Prostate gland (tissue), 2 donors: ENCODE results near the gene CCDC63.

Experiments
- POLR2AphosphoS5 ChIP-seq: sonication (generic); formaldehyde crosslinking; IDR thresholded peaks from one replicate; pipeline ENCODE4 v1.6.1; 2017; ENCODE audit warnings: antibody characterized with exemption
- TF ChIP-seq, protein P1 (sequence below), 4 experiments: fragments of 200-600 bp in 2 of 4; fragments of 450-650 bp in 2 of 4; sonication (generic) in 2 of 4; IDR thresholded peaks; 1 replicate in 3 of 4; 2 replicates in 1 of 4; pipeline ENCODE4 v1.5.1; 2016 to 2019; ENCODE audit warnings: antibody characterized with exemption in 4 of 4, mild to moderate bottlenecking in 2 of 4, moderate library complexity in 2 of 4

DNA sequence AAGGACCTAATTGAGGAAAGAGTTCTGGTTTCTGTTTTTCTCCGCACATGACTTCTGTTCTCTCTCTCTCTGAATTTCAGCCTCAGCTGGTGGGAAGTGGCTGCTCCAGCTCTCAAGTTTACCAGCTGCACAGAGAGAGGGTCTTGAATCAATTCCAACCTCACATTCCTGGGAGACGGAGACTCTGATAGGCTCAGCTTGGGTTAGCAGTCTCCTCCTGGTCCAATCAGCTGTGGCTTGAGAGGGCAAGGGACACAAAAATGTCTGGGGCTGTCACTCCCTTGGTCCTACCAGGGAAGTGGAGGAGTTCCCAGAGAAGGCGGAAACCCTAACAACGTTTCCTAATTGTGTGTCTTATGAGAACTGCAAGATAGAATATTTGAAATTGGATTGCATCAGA, 7.0 kb downstream of the CCDC63 start:
- TF ChIP-seq POLR2AphosphoS5: no peak
- TF ChIP-seq, protein P1, sequence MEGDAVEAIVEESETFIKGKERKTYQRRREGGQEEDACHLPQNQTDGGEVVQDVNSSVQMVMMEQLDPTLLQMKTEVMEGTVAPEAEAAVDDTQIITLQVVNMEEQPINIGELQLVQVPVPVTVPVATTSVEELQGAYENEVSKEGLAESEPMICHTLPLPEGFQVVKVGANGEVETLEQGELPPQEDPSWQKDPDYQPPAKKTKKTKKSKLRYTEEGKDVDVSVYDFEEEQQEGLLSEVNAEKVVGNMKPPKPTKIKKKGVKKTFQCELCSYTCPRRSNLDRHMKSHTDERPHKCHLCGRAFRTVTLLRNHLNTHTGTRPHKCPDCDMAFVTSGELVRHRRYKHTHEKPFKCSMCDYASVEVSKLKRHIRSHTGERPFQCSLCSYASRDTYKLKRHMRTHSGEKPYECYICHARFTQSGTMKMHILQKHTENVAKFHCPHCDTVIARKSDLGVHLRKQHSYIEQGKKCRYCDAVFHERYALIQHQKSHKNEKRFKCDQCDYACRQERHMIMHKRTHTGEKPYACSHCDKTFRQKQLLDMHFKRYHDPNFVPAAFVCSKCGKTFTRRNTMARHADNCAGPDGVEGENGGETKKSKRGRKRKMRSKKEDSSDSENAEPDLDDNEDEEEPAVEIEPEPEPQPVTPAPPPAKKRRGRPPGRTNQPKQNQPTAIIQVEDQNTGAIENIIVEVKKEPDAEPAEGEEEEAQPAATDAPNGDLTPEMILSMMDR (IDR thresholded peaks at IDR 0.05): no peak
